Measurements from ENCODE around the gene APBB3.
A peak's percentile ranks its signal among the peaks of the same experiment; 100 is the strongest.
"Not testable (repeated sequence)": the region's sequence is repeated elsewhere in the genome, so short reads cannot be mapped to it uniquely, and the experiment has no call there.

APBB3 gene, protein sequence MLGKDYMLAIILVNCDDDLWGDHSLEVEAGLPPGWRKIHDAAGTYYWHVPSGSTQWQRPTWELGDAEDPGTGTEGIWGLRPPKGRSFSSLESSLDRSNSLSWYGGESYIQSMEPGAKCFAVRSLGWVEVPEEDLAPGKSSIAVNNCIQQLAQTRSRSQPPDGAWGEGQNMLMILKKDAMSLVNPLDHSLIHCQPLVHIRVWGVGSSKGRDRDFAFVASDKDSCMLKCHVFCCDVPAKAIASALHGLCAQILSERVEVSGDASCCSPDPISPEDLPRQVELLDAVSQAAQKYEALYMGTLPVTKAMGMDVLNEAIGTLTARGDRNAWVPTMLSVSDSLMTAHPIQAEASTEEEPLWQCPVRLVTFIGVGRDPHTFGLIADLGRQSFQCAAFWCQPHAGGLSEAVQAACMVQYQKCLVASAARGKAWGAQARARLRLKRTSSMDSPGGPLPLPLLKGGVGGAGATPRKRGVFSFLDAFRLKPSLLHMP

GRCh38 chr5:140564196-140565023 lies at the start of gene APBB3, which contains the start of gene SLC35A4:
Gene APBB3 (minus strand): TSS chr5:140564598. CDS start chr5:140564245, 353 bp downstream.
Gene SLC35A4 (plus strand): TSS chr5:140564828. CDS start chr5:140567170, 2,342 bp downstream.
- DNase-seq = peak; percentile 97 to 98

- no peak for DNase-seq
Measured at GRCh38 chr5:140611020-140611521, 46.7 kb upstream of the APBB3 start.

GRCh38 chr5:140609126-140609525 lies 44.7 kb upstream of the APBB3 start:
- no peak for DNase-seq

GRCh38 chr5:140608722-140609121 lies 44.3 kb upstream of the APBB3 start:
- DNase-seq = no peak

DNA sequence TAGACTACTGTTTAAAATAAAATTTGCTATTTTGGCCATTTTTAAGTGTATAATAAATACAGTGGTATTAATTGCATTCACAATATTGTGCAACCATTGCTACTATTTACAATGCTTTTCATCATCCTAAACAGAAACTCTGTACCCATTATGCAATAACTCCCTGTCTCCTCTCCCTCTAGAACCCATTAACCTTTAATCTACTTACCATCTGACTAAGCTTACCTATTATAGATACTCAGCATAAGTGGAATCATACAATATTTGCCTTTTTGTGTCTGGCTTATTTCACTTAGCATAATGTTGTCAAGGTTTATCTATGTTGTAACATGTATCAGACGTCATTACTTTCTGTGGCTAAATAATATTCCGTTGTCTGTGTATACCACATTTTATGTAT lies 42.6 kb upstream of the APBB3 start:
- DNase-seq = no peak

DNA sequence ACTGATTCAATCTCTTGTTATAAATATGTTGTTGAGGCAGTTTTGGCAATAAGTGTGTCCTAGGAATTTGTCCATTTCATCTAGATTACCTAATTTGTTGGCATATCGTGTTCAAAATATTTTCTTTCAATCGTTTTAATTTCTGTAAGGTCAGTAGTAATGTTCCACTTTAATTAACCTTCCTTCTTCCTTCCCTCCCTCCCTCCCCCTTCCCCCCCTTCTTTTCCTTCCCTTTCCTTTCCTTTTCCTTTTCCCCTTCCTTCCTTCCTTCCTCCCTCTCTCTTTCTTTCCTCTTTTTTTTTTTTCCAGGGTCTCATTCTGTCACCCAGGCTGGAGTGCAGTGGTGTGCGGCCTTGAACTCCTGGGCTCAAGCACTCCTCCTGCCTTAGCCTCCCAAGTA lies 41.5 kb upstream of the APBB3 start:
- DNase-seq = no peak

DNA sequence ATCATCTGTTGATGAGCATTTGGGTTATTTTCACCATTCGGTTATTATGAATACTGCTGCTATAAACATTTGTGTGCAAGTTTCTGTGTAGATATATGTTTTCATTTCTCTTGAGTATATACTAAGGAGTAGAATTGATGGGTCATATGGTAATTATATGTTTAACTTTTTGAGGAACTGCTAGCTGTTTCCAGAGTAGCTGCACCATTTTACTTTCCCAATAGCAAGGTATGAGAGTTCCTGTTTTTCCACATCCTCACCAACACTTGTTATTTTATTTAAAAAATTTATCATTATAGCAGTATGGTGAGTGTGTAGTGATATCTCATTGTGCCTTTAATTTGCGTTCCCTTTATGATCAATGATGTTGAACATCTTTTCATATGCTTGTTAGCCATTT lies 39.3 kb upstream of the APBB3 start:
- no peak for DNase-seq

DNA sequence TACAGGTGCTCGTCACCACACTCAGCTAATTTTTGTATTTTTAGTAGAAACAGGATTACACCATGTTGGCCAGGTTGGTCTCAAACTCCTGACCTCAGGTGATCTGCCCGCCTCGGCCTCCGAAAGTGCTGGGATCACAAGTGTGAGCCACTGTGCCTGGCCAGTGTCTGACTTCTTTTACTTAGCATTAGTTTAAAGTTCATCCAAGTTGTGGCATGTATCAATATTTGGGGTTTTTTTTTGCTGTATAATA lies 39.0 kb upstream of the APBB3 start:
- not testable (repeated sequence) for DNase-seq

- no peak for DNase-seq
Measured at GRCh38 chr5:140602147-140602546, 37.7 kb upstream of the APBB3 start.

DNA sequence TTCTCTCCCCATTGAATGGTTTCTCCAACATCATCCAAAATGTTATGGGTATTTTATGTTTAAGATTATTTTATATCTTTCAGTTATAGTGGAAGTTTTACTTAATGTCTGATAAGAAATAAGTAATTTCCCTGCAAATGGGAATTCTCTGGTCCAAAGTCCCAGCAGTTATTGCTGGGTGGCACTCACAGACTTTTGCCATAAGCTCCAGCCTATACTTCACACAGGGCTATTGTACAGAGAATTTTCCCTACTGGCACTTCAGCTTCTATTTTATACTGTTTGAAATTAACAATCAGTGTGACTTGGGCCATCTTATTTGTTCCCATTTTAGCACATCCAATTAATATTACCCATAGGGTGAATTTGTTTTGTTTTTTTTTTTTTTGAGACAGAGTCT lies 35.7 kb upstream of the APBB3 start:
- DNase-seq = no peak

- no peak for DNase-seq
Measured at GRCh38 chr5:140598836-140599235, 34.4 kb upstream of the APBB3 start.

DNA sequence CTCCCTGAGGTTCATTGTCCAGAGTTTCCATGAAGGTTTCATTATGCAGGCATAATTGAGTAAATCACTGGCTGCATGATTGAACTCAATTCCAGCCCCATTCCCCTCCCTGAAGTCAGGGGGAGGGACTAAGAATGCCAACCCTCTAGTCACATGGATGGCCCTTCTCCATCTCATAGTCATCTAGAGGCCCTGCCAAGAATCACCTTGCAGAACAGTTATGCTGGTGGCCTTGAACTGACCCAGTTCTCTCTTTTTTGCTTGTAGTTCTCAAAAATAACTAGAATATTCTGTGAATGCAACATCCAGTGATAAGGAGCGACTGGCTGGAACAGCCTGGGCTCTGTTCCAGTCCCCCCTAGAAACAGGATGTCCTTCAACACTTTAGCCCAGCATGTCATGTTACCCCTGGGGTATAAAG lies 31.9 kb upstream of the APBB3 start:
- no peak for DNase-seq

GRCh38 chr5:140595538-140596300 lies 31.3 kb upstream of the APBB3 start:
- DNase-seq = no peak

DNA sequence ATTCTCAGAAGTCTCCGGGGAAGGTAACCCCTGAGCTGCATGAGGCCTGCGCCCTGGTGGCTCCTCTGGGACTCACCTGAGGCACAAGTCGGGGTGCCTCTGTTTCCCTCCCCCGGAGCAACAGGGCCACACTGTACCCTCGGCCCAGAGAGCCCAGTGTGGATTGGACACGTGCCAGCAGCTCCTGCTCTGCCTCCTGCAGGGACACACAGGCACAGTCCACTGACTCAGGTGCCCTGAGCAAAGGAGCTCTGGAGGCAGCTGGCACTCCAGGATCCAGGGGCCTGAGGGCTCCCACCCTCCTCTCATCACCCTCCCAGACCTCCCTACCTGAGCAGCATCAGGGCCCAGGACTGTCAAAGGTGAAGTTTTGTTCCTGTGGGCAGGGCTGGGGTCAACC lies 29.8 kb upstream of the APBB3 start:
- DNase-seq = no peak

- DNase-seq = peak in 1 of 2 experiments; percentile 37
Measured at GRCh38 chr5:140593070-140593469, 28.7 kb upstream of the APBB3 start.

GRCh38 chr5:140591747-140592372 lies 27.5 kb upstream of the APBB3 start:
- no peak for DNase-seq

GRCh38 chr5:140590861-140591260 lies 26.5 kb upstream of the APBB3 start:
- DNase-seq = no peak

- no peak for DNase-seq
Measured at GRCh38 chr5:140588311-140589070, 24.1 kb upstream of the APBB3 start.

DNA sequence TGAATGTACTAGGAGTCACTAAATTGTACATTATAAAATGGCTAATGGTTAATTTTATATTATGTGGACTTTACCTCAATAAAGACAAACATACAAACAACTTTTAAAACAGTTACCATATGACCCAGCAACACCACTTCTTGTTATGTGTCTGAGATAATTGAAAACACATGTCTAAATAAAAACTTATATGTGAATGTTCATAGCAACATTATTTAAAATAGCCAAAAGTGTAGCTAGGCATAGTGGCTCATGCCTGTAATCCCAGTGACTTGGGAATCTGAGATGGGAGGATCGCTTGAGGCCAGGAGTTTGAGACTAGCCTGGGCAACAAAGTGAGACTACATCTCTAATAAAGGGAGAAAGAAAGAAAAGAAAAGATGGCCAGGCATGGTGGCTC lies 23.1 kb upstream of the APBB3 start:
- DNase-seq = no peak

- DNase-seq = not testable (repeated sequence)
Measured at GRCh38 chr5:140579188-140579747, 14.9 kb upstream of the APBB3 start.

DNA sequence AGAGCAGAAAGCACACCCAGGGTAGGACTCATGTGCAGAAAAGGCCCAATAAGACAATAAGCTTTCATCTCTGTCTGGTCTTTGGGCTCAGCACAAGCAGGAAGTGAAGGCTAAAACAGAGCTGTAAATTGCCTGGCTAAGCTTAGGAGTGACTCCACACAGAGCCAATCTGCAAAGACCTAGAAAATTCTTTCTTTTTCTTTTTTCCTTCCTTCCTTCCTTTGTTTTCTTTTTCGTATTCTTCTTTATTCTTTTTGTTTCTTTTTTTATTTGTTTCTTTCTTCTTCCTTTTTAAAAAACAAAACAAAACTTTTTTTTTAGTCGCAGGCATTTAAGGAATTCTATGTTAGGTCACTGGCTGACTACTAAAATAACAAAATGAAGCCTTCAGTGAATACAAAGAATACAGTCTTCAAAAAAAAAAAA lies 12.4 kb upstream of the APBB3 start:
- no peak for DNase-seq

Data from NCI-H526 (cell line).